ENCODE results near the gene ATF7. TPM values are rescaled to one million over a fixed set of nuclear protein-coding genes. Genes with fewer than 3 reads are reported as not detected.

Gene ATF7
- total RNA-seq, 1 donor = 28.6 TPM

DNA sequence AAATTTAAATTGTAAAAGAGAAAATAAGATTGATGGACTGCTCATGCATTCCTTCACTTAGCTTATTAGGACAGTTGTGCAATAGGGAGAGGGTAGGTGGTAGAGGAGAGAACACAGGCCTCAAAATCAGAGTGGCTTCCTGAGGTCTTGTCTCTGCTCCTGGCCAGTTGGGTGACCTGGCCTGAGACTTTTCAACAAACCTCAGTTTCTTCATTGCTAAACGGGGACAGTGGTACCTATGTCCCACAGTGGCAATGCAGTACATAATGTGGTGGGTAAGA is 129.5 kb downstream of the ATF7 start:
- TF ChIP-seq, protein P1, sequence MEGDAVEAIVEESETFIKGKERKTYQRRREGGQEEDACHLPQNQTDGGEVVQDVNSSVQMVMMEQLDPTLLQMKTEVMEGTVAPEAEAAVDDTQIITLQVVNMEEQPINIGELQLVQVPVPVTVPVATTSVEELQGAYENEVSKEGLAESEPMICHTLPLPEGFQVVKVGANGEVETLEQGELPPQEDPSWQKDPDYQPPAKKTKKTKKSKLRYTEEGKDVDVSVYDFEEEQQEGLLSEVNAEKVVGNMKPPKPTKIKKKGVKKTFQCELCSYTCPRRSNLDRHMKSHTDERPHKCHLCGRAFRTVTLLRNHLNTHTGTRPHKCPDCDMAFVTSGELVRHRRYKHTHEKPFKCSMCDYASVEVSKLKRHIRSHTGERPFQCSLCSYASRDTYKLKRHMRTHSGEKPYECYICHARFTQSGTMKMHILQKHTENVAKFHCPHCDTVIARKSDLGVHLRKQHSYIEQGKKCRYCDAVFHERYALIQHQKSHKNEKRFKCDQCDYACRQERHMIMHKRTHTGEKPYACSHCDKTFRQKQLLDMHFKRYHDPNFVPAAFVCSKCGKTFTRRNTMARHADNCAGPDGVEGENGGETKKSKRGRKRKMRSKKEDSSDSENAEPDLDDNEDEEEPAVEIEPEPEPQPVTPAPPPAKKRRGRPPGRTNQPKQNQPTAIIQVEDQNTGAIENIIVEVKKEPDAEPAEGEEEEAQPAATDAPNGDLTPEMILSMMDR (IDR thresholded peaks at IDR 0.05; ENCODE audit: insufficient read depth, low read length) = no peak
- peak overlapping the region; percentile 55 for H3K4me3 ChIP-seq (ENCODE audit: low read depth, low read length)
- no peak for DNase-seq (ENCODE audit: low read depth)

DNA sequence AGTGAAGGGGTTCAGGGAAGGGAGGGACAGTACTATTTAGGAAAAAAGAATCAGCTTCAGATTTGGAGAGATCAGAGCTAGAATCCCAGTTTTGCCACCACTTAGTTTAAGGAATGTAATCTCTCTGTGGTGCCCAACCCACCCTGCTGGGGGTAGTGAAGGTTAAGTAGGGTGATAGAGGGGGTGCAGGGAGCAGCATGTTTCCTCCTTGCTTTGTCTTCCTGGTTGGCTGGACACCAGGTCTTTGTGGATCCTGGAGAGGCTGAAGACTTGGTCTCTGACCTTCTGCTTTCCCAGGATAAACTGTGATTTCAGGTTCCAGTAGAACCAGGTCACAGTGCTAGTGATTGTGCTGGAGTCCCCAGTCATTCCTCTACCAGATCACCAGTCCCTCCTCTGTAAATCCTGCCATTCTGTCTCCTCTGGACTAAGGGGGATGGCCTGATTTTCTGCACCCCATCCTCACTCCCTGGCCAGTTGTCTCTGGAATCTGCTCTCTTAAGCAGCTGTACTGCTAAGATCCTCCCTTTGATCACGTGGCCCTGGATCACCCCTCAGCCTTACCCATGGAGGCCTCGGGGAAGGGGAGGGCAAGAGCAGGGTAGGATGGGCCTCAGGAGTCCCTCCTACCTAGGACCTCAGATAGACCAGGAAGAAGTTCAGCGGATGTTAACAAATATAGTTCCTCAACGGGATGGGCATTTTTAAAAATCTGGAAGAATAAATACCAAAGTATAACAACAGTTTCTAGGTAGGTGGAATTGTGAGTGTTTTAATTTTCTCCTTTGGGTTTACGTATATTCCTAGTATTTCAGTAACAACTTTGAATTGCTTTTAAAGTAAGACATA is 130.1 kb downstream of the ATF7 start:
- peak overlapping the region; percentile 55 for H3K4me3 ChIP-seq (ENCODE audit: low read depth, low read length)
- TF ChIP-seq, protein P1 (IDR thresholded peaks at IDR 0.05; ENCODE audit: insufficient read depth, low read length) = no peak
- DNase-seq (ENCODE audit: low read depth) = peak; percentile 87

DNA sequence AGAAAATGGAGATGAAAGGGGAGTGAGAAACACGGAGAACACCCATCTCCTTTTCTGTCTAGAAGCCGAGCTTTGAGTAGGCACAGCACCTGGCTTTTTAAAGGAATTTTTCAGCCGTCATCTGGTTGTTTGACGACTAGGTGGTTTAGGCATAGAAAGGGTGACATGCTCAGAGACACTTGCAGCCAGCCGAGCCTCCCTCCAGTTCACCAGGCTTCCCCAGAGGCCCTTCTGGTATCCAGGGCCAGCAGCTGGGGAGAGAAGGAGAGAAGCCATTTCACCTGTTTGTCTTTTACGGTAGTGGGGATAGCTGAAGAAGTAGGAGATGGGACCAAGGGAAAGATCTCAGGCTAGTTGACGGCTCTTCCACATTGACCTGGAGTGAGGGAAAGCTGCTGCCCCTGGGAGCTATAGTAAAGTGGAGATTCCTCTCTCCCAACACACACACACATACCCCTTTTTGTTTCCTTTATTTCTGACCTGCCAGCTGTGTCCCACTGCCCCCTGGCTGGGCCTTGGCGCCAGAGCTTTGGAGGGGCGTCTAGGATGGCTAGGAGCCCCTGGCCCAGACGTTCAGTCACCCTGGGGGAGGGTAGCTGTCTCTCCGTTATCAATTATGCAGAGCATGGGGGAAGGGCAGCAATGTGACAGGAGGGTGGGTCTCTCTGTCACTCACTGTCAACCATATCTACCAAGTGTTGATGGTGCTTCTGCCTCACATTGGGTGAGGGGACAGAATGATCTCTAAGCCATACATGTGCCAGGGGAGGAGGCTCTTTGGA is 132.4 kb downstream of the ATF7 start:
- DNase-seq (ENCODE audit: low read depth) = no peak
- TF ChIP-seq, protein P1 (IDR thresholded peaks at IDR 0.05; ENCODE audit: insufficient read depth, low read length) = no peak
- peak overlapping the region; percentile 65 for H3K4me3 ChIP-seq (ENCODE audit: low read depth, low read length)

DNA sequence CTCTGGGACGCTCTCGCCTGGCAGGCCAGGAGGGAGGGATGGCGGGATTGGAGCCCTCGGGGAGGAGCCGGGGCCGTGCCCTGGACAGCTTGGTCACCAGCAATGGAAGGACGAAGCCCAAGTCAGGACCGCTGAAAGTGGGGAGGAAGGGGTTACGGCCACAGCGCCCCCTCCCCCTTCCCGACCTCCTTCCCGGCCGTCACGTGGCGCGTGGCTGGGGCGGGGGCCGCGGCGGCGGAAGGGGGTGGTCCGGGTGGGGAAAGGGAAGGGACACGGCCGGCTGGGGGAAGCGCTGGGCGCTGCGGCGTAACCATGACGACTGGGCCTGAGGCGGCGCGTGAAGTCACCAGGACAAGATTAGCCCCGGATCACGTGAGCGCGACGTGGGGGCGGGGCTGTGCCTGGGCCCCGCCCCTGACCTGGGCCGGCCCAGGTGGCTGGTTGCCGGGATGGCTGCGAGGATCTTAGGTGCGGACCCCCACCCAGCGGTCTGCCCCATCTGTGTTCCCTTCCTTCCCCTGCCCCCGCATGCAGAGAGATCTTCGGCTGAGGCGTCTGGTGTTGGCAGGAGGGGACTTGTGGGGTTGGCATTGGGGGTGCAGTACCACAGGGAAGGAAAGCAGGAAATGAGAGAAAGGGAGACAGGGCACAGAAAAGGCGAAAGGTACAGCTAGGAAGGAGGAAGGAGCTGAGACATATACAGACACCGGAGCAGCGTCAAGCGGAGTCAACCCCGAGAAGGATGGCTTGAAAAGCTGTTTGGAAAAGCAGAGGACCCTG is 133.2 kb downstream of the ATF7 start:
- TF ChIP-seq, protein P1 (IDR thresholded peaks at IDR 0.05; ENCODE audit: insufficient read depth, low read length) = no peak
- peak; percentile 84 for DNase-seq (ENCODE audit: low read depth)
- peak overlapping the region; percentile 65 for H3K4me3 ChIP-seq (ENCODE audit: low read depth, low read length)

DNA sequence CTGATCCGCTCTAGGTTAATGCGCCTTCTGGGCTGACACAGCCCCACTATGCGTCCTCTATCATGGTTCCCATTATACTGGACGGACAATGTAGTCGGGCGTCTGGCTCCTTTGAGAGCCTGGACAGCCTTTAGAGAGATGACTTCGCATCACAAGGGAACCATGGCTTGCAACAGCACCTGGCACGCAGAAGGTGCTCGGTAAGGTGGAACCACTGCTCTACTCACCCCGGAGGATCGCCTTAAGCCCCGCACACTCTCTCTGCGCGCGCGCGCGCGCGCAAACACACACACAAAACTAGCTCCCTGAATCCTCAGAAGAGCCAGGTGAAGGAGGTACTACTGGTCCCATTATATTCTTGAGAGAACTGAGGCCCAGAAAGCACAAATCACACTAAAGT is 134.0 kb downstream of the ATF7 start:
- TF ChIP-seq, protein P1 (IDR thresholded peaks at IDR 0.05; ENCODE audit: insufficient read depth, low read length) = no peak
- peak overlapping the region; percentile 65 for H3K4me3 ChIP-seq (ENCODE audit: low read depth, low read length)
- DNase-seq (ENCODE audit: low read depth) = no peak

- TF ChIP-seq, protein P1 (IDR thresholded peaks at IDR 0.05; ENCODE audit: insufficient read depth, low read length) = no peak
- no peak overlapping the region for H3K4me3 ChIP-seq (ENCODE audit: low read depth, low read length)
- DNase-seq (ENCODE audit: low read depth) = no peak
Measured at GRCh38 chr12:53489242-53489864, 136.8 kb downstream of the ATF7 start.
